H9 (cell line): ENCODE data around the gene TBC1D22A. TPM values are rescaled to one million over a fixed set of nuclear protein-coding genes. Genes with fewer than 3 reads are reported as not detected.
A peak's percentile ranks its signal among the peaks of the same experiment; 100 is the strongest.

Experiments
- DNase-seq: peaks from one replicate; pipeline ENCODE4 v3.0.0-alpha.2; 2017
- H2AFZ ChIP-seq: one replicate; pipeline ENCODE4 v1.6.1; 2013; ENCODE audit warnings: mild to moderate bottlenecking, low read length, control low read depth, moderate library complexity
- H2AK5ac ChIP-seq: 2 replicates; pipeline ENCODE4 v1.6.1; 2013; ENCODE audit warnings: low read length, control low read depth, mixed read lengths; ENCODE audit not compliant: insufficient read length
- H2BK120ac ChIP-seq: one replicate; pipeline ENCODE4 v1.6.1; 2013; ENCODE audit warnings: low read depth, mild to moderate bottlenecking, low read length, control low read depth, inconsistent platforms; ENCODE audit not compliant: poor library complexity, severe bottlenecking
- H2BK12ac ChIP-seq: 2 replicates; pipeline ENCODE4 v1.6.1; 2013; ENCODE audit warnings: low read length, control low read depth, mixed read lengths, low read depth; ENCODE audit not compliant: insufficient read length
- H2BK15ac ChIP-seq: 2 replicates; pipeline ENCODE4 v1.6.1; 2013; ENCODE audit warnings: low read depth, low read length, control low read depth
- H2BK20ac ChIP-seq: one replicate; pipeline ENCODE4 v1.6.1; 2013; ENCODE audit warnings: low read depth, mild to moderate bottlenecking, low read length, control low read depth, inconsistent platforms; ENCODE audit not compliant: poor library complexity, severe bottlenecking
- H2BK5ac ChIP-seq: 2 replicates; pipeline ENCODE4 v1.6.1; 2013; ENCODE audit warnings: low read length, control low read depth, mixed read lengths; ENCODE audit not compliant: insufficient read length
- H3K14ac ChIP-seq: 2 replicates; pipeline ENCODE4 v1.6.1; 2013; ENCODE audit warnings: low read length, control low read depth; ENCODE audit not compliant: insufficient read depth
- H3K18ac ChIP-seq: 2 replicates; pipeline ENCODE4 v1.6.1; 2013; ENCODE audit warnings: low read depth, mild to moderate bottlenecking, mixed read lengths, low read length, control low read depth; ENCODE audit not compliant: insufficient read length
- H3K23ac ChIP-seq: 2 replicates; pipeline ENCODE4 v1.6.1; 2013; ENCODE audit warnings: low read length, control low read depth, mixed read lengths, low read depth; ENCODE audit not compliant: insufficient read length
- H3K23me2 ChIP-seq: 2 replicates; pipeline ENCODE4 v1.6.1; 2013; ENCODE audit warnings: low read depth, mild to moderate bottlenecking, mixed read lengths, low read length, control low read depth; ENCODE audit not compliant: insufficient read length, poor library complexity, severe bottlenecking
- H3K27ac ChIP-seq: 2 replicates; pipeline ENCODE4 v1.5.1; 2013; ENCODE audit warnings: low read length, control low read depth, mixed read lengths, low read depth; ENCODE audit not compliant: insufficient read length
- H3K27me3 ChIP-seq: 2 replicates; pipeline ENCODE4 v1.6.1; 2013; ENCODE audit warnings: low read length, control low read depth, inconsistent platforms; ENCODE audit not compliant: insufficient read depth
- H3K4ac ChIP-seq: 2 replicates; pipeline ENCODE4 v1.6.1; 2013; ENCODE audit warnings: low read depth, mild to moderate bottlenecking, control low read depth, inconsistent platforms, low read length, moderate library complexity
- H3K4me1 ChIP-seq: 2 replicates; pipeline ENCODE4 v1.6.1; 2013; ENCODE audit warnings: low read length, control low read depth, inconsistent platforms; ENCODE audit not compliant: insufficient read depth
- H3K4me2 ChIP-seq: 2 replicates; pipeline ENCODE4 v1.6.1; 2013; ENCODE audit warnings: low read length, control low read depth, mixed read lengths; ENCODE audit not compliant: insufficient read length, insufficient read depth
- H3K56ac ChIP-seq: 2 replicates; pipeline ENCODE4 v1.6.1; 2013; ENCODE audit warnings: low read depth, mild to moderate bottlenecking, mixed read lengths, low read length, control low read depth; ENCODE audit not compliant: insufficient read length
- H3K79me1 ChIP-seq: 2 replicates; pipeline ENCODE4 v1.6.1; 2013; ENCODE audit warnings: low read depth, mild to moderate bottlenecking, moderate library complexity, low read length, control low read depth, inconsistent platforms; ENCODE audit not compliant: insufficient read depth, poor library complexity, severe bottlenecking
- H3K79me2 ChIP-seq: 2 replicates; pipeline ENCODE4 v1.6.1; 2013; ENCODE audit warnings: low read length, control low read depth, inconsistent platforms; ENCODE audit not compliant: insufficient read depth
- H3K9ac ChIP-seq: 2 replicates; pipeline ENCODE4 v1.6.1; 2013; ENCODE audit warnings: low read length, control low read depth, mixed read lengths; ENCODE audit not compliant: insufficient read length; ENCODE audit errors: extremely low read depth
- H3K9me3 ChIP-seq: one replicate; pipeline ENCODE4 v1.6.1; 2013; ENCODE audit warnings: low read depth, low read length, inconsistent platforms; ENCODE audit not compliant: control insufficient read depth
- H3T11ph ChIP-seq: one replicate; pipeline ENCODE4 v1.6.1; 2013; ENCODE audit warnings: mild to moderate bottlenecking, low read length, control low read depth, inconsistent platforms
- H4K20me1 ChIP-seq: one replicate; pipeline ENCODE4 v1.6.1; 2013; ENCODE audit not compliant: control insufficient read depth, insufficient read length, insufficient read depth
- H4K5ac ChIP-seq: 2 replicates; pipeline ENCODE4 v1.6.1; 2013; ENCODE audit warnings: low read depth, mild to moderate bottlenecking, mixed read lengths, low read length, control low read depth; ENCODE audit not compliant: insufficient read length
- H4K8ac ChIP-seq: replicated peaks from 2 replicates; pipeline ENCODE4 v1.6.1; 2013; ENCODE audit warnings: low read length, control low read depth, mixed read lengths, low read depth; ENCODE audit not compliant: insufficient read length
- H4K91ac ChIP-seq: 2 replicates; pipeline ENCODE4 v1.6.1; 2013; ENCODE audit warnings: low read depth, mild to moderate bottlenecking, moderate library complexity, mixed read lengths, low read length, control low read depth; ENCODE audit not compliant: insufficient read length
- H3K27ac Mint-ChIP-seq, 3 experiments: 2 replicates in 2 of 3; 3 replicates in 1 of 3; pipeline ENCODE4 v1.8.0; 2020 to 2021; ENCODE audit warnings: mixed read lengths in 3 of 3, mild to moderate bottlenecking in 1 of 3, moderate library complexity in 1 of 3
- H3K27me3 Mint-ChIP-seq: 2 replicates; pipeline ENCODE4 v1.8.0; 2021; ENCODE audit warnings: low read depth, mild to moderate bottlenecking, moderate library complexity, mixed read lengths
- H3K36me3 Mint-ChIP-seq, 3 experiments: 2 replicates in 2 of 3; 3 replicates in 1 of 3; pipeline ENCODE4 v1.8.0; 2020 to 2021; ENCODE audit warnings: low read depth in 3 of 3, mixed read lengths in 3 of 3; ENCODE audit not compliant: insufficient read depth in 1 of 3
- H3K4me1 Mint-ChIP-seq, 2 experiments: 2 replicates each; pipeline ENCODE4 v1.8.0; 2020; ENCODE audit warnings: mixed read lengths in 2 of 2
- H3K4me3 Mint-ChIP-seq, 2 experiments: 2 replicates in 1 of 2; 3 replicates in 1 of 2; pipeline ENCODE4 v1.8.0; 2020 to 2021; ENCODE audit warnings: mild to moderate bottlenecking in 2 of 2, mixed read lengths in 2 of 2, moderate library complexity in 1 of 2
- H3K9me3 Mint-ChIP-seq, 2 experiments: 2 replicates in 1 of 2; 3 replicates in 1 of 2; pipeline ENCODE4 v1.8.0; 2020; ENCODE audit warnings: mild to moderate bottlenecking in 2 of 2, mixed read lengths in 2 of 2, moderate library complexity in 1 of 2
- CTCF ChIP-seq: fragments of 200-600 bp; sonication (generic); conservative IDR thresholded peaks from 3 replicates; pipeline ENCODE4 v1.8.0; 2021; ENCODE audit warnings: antibody characterized with exemption, mild to moderate bottlenecking
- WGBS: extraction: QIAGEN DNeasy Blood & Tissue Kit; methylation state at CpG from one replicate; pipeline ENCODE4 v1.1.7; 2013; ENCODE audit warnings: missing lambda C conversion rate, low lambda C conversion rate, mixed read lengths; ENCODE audit not compliant: insufficient read length; ENCODE audit errors: extremely low coverage; 5-methylcytosine and 5-hydroxymethylcytosine counted together
- total RNA-seq: library from RNA; stranded (reverse); gene quantifications from 2 replicates; pipeline ENCODE4 v1.2.1, GENCODE V29; 2021

Gene TBC1D22A
- total RNA-seq, 1 experiment from 2014 or later, result 20.8 TPM

- H3K56ac ChIP-seq, result no peak overlapping the region
- H2BK12ac ChIP-seq, result no peak overlapping the region
- no peak overlapping the region for H4K8ac ChIP-seq
- H3K4me2 ChIP-seq, result no peak overlapping the region
- H4K20me1 ChIP-seq, result peaks cover 1% of the 10 kb centered on the region
- Mint-ChIP-seq H3K9me3 (no peaks in the 10 kb centered on the region), H3K36me3 (peaks cover 4 to 20% (median 20%) of the 10 kb centered on the region in 3 experiments; a peak in 6 of 7 replicates), H3K27ac (peak overlapping the region in 2 of 3 experiments; percentile 14 to 76; a peak in 3 of 7 replicates), H3K4me3 (no peak overlapping the region; a peak in 1 of 5 replicates), H3K27me3 (no peaks in the 10 kb centered on the region; the same call in 1 of the 2 replicates), H3K4me1 (peaks cover 15 to 24% of the 10 kb centered on the region in 2 experiments)
- no peaks in the 10 kb centered on the region for H3K27me3 ChIP-seq
- no peak overlapping the region for H3K18ac ChIP-seq
- H4K91ac ChIP-seq, result no peak overlapping the region
- H2BK15ac ChIP-seq, result no peak overlapping the region
- no peak overlapping the region for H4K5ac ChIP-seq
- H3K9ac ChIP-seq, result no peak overlapping the region
- WGBS, result no CpG with 5 or more reads among the region's 7 CpGs
- no peaks in the 10 kb centered on the region; the same call in 1 of the 2 replicates for H3K79me2 ChIP-seq
- H2AK5ac ChIP-seq, result no peak overlapping the region
- no peak overlapping the region for H3T11ph ChIP-seq
- H2AFZ ChIP-seq, result no peak overlapping the region
- no peaks in the 10 kb centered on the region for H3K23me2 ChIP-seq
- H3K23ac ChIP-seq, result no peak overlapping the region
- H3K4me1 ChIP-seq, result no peaks in the 10 kb centered on the region
- no peak for DNase-seq
- no peak overlapping the region for H2BK20ac ChIP-seq
- no peak overlapping the region for H3K4ac ChIP-seq
- H2BK120ac ChIP-seq, result no peak overlapping the region
- no peaks in the 10 kb centered on the region for H3K9me3 ChIP-seq
- H3K27ac ChIP-seq, result no peak overlapping the region
- H3K14ac ChIP-seq, result no peak overlapping the region
- TF ChIP-seq CTCF, result no peak
- H2BK5ac ChIP-seq, result no peak overlapping the region
- H3K79me1 ChIP-seq, result no peaks in the 10 kb centered on the region
These were observed 44.3 kb downstream of the TBC1D22A start for GRCh38 chr22:46806794-46807193.
